K562 (cell line): ENCODE data around the gene ARHGAP32. TPM values are rescaled to one million over a fixed set of nuclear protein-coding genes. Genes with fewer than 3 reads are reported as not detected.

Experiments
- BACH1 ChIP-seq: fragments of 200-800 bp; sonication (Bioruptor generic); IDR thresholded peaks from 2 replicates; pipeline ENCODE4 v1.6.1; 2016; ENCODE audit warnings: missing genetic modification characterization, missing compliant biosample characterization
- E2F4 ChIP-seq: sonication (generic); formaldehyde crosslinking; IDR thresholded peaks from 2 replicates; pipeline ENCODE4 v1.8.0; 2022; ENCODE audit warnings: mild to moderate bottlenecking, low read depth, missing genetic modification reagents
- HDAC3 ChIP-seq: fragments of 450-650 bp; IDR thresholded peaks from 2 replicates; pipeline ENCODE4 v1.6.1; 2018; ENCODE audit warnings: borderline replicate concordance, mild to moderate bottlenecking, moderate library complexity; ENCODE audit not compliant: partially characterized antibody
- NKRF ChIP-seq: fragments of 450-650 bp; IDR thresholded peaks from 2 replicates; pipeline ENCODE4 v1.6.1; 2016; ENCODE audit warnings: borderline replicate concordance
- RBM14 ChIP-seq: fragments of 200-400 bp; formaldehyde crosslinking; IDR thresholded peaks from 2 replicates; pipeline ENCODE4 v1.6.1; 2018; ENCODE audit warnings: low read depth, mild to moderate bottlenecking, low read length, moderate library complexity, borderline replicate concordance; ENCODE audit not compliant: insufficient read depth
- SMARCC2 ChIP-seq: fragments of 450-650 bp; IDR thresholded peaks from 2 replicates; pipeline ENCODE4 v1.6.1; 2017; ENCODE audit warnings: antibody characterized with exemption, moderate library complexity, mild to moderate bottlenecking, low read depth
- SP2 ChIP-seq: IDR thresholded peaks from 2 replicates; pipeline ENCODE4 v1.6.1; 2011; ENCODE audit warnings: mild to moderate bottlenecking, low read depth, low read length, moderate library complexity; ENCODE audit not compliant: poor library complexity, severe bottlenecking; ENCODE audit errors: extremely low read depth
- ZHX1 ChIP-seq: fragments of 150-350 bp; conservative IDR thresholded peaks from 2 replicates; pipeline ENCODE4 v1.6.1; 2014; ENCODE audit warnings: low read length
- polyA plus RNA-seq, 8 experiments: library from polyadenylated mRNA; depleted of rRNA in 4 of 8; stranded (reverse) in 5 of 8; unstranded in 3 of 8; fragments of >200 nt; fragmentation: Nextera tagmentation in 2 of 8; fragmentation: Illumina TruSeq in 1 of 8; extraction: Ambion mirVana in 2 of 8; extraction: Trizol in 1 of 8; gene quantifications; 2 replicates each; pipeline versions ENCODE4 v1.2.1 to v1.2.3, GENCODE V29; 2011 to 2014; ENCODE audit warnings: inconsistent platforms in 1 of 8, missing spikeins in 1 of 8
- total RNA-seq, 7 experiments: library from RNA; depleted of rRNA in 6 of 7; stranded (reverse); fragments of >200 nt in 6 of 7; fragmentation: Illumina TruSeq in 2 of 7; extraction: Trizol in 2 of 7; gene quantifications; 2 replicates each; pipeline versions ENCODE4 v1.2.1 to v1.2.3, GENCODE V29; 2011 to 2021; ENCODE audit warnings: low replicate concordance in 1 of 7

ARHGAP32 gene
- total and polyA plus RNA-seq, 9 of the 15 experiments (the other 6 are each of a cell fraction or from before 2014, with no cell fraction given) = 0.18 TPM; not detected in 8

- no peak for TF ChIP-seq NKRF
- TF ChIP-seq E2F4 (CRISPR knock-in tag) = no peak
- TF ChIP-seq SMARCC2 = no peak
- no peak for TF ChIP-seq RBM14
- no peak for TF ChIP-seq SP2
- TF ChIP-seq HDAC3 = no peak
- no peak for TF ChIP-seq ZHX1
- TF ChIP-seq BACH1 (tag) = no peak
Observed at GRCh38 chr11:128926437-128927107, 265.6 kb downstream of the ARHGAP32 start (continued).
